Measurements from ENCODE around the gene KNDC1.

DNA sequence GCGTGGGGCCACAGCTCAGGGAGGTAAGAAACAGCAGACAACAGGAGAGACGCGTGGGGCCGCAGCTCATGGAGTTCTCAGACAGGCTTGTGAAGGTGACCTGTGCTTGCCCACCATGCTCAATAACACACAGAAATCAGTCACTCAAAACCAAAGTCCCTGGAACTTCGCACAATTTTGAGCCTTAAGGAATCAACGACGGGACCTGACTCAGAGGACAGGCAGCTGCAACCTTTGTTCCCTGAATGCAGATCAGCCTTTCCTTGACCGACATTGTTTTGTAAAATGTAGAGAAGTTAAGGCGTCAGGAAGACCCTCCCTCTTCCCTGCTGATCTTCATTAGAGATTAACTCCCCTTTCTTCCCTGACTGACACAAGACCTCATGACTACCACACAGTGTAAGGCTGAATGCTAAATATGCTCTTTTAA, 8.5 kb upstream of the KNDC1 start:
- TF ChIP-seq, protein P1, sequence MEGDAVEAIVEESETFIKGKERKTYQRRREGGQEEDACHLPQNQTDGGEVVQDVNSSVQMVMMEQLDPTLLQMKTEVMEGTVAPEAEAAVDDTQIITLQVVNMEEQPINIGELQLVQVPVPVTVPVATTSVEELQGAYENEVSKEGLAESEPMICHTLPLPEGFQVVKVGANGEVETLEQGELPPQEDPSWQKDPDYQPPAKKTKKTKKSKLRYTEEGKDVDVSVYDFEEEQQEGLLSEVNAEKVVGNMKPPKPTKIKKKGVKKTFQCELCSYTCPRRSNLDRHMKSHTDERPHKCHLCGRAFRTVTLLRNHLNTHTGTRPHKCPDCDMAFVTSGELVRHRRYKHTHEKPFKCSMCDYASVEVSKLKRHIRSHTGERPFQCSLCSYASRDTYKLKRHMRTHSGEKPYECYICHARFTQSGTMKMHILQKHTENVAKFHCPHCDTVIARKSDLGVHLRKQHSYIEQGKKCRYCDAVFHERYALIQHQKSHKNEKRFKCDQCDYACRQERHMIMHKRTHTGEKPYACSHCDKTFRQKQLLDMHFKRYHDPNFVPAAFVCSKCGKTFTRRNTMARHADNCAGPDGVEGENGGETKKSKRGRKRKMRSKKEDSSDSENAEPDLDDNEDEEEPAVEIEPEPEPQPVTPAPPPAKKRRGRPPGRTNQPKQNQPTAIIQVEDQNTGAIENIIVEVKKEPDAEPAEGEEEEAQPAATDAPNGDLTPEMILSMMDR (conservative IDR thresholded peaks at IDR 0.05 in 1 of 2, IDR thresholded peaks at IDR 0.05 in 1 of 2; ENCODE audit: extremely low read depth in 1 of 2, insufficient read depth in 1 of 2, low read depth in 1 of 2, low read length in 2 of 2) = no peak
- no peak for TF ChIP-seq EZH2 (IDR thresholded peaks at IDR 0.05; ENCODE audit: borderline replicate concordance, low read length)
